IMR-90 (cell line): ENCODE data around the gene DSCAM. TPM values are rescaled to one million over a fixed set of nuclear protein-coding genes. Genes with fewer than 3 reads are reported as not detected.

Experiments used
- ATAC-seq: fragments of 200-7000 bp; cut with Tn5 transposase; 2 replicates; pipeline ENCODE4 v1.9.1; 2020; ENCODE audit warnings: low read depth, mild to moderate bottlenecking, moderate library complexity
- BruUV-seq: library from RNA; stranded (reverse); fragments of 400-500 nt; replicated peaks from 2 replicates; lab custom pipeline; 2021; lab: Mats Ljungman, UMichigan
- CTCF ChIA-PET: fragments of 300-600 bp; formaldehyde crosslinking; extraction: SDS; loops from one replicate; lab custom pipeline; 2021; ENCODE audit warnings: antibody characterized with exemption; lab: Yijun Ruan, JAX
- POLR2A ChIA-PET: fragments of 300-600 bp; sonication (Branson Sonifier 250); formaldehyde crosslinking; loops from one replicate; lab custom pipeline; 2022; ENCODE audit warnings: antibody characterized with exemption; ENCODE audit not compliant: unreplicated experiment; lab: Charles Lee
- DNase-seq: peaks from one replicate; pipeline ENCODE4 v3.0.0; 2013
- H2AFZ ChIP-seq: replicated peaks from 2 replicates; pipeline ENCODE3; 2013; ENCODE audit warnings: low read length, mild to moderate bottlenecking; ENCODE audit not compliant: poor library complexity
- H2AK5ac ChIP-seq: 2 replicates; pipeline ENCODE4 v1.6.1; 2013; ENCODE audit warnings: low read depth, low read length, inconsistent platforms
- H2AK9ac ChIP-seq: replicated peaks from 2 replicates; pipeline ENCODE3; 2013; ENCODE audit warnings: mild to moderate bottlenecking, low read depth, low read length, moderate library complexity; ENCODE audit not compliant: poor library complexity
- H2BK120ac ChIP-seq: 2 replicates; pipeline ENCODE4 v1.6.1; 2013; ENCODE audit warnings: low read depth, low read length, inconsistent platforms
- H2BK15ac ChIP-seq: 3 replicates; pipeline ENCODE4 v1.6.1; 2013; ENCODE audit warnings: low read depth, low read length, inconsistent platforms
- H2BK20ac ChIP-seq: 2 replicates; pipeline ENCODE4 v1.6.1; 2013; ENCODE audit warnings: low read depth, mild to moderate bottlenecking, inconsistent platforms, low read length, moderate library complexity
- H2BK5ac ChIP-seq: 2 replicates; pipeline ENCODE4 v1.6.1; 2013; ENCODE audit warnings: mild to moderate bottlenecking, low read depth, low read length, inconsistent platforms; ENCODE audit not compliant: poor library complexity, severe bottlenecking
- H3K14ac ChIP-seq: replicated peaks from 2 replicates; pipeline ENCODE4 v1.6.1; 2013; ENCODE audit warnings: low read depth, low read length, inconsistent platforms
- H3K18ac ChIP-seq: 2 replicates; pipeline ENCODE4 v1.6.1; 2013; ENCODE audit warnings: low read depth, low read length, control low read depth
- H3K23ac ChIP-seq: 2 replicates; pipeline ENCODE4 v1.6.1; 2013; ENCODE audit warnings: low read depth, low read length, inconsistent platforms
- H3K27ac ChIP-seq: 2 replicates; pipeline ENCODE4 v1.5.1; 2013; ENCODE audit warnings: mild to moderate bottlenecking, control low read depth, low read length; ENCODE audit not compliant: insufficient read depth
- H3K27me3 ChIP-seq: 2 replicates; pipeline ENCODE4 v1.6.1; 2013; ENCODE audit warnings: low read length; ENCODE audit not compliant: control insufficient read depth, insufficient read depth
- H3K36me3 ChIP-seq: 2 replicates; pipeline ENCODE4 v1.6.1; 2013; ENCODE audit warnings: low read length, mixed read lengths; ENCODE audit not compliant: control insufficient read depth, insufficient read depth
- H3K4ac ChIP-seq: 2 replicates; pipeline ENCODE4 v1.6.1; 2013; ENCODE audit warnings: low read depth, low read length, inconsistent platforms
- H3K4me1 ChIP-seq: 2 replicates; pipeline ENCODE4 v1.6.1; 2013; ENCODE audit warnings: low read length, mixed read lengths; ENCODE audit not compliant: control insufficient read depth, insufficient read depth
- H3K4me2 ChIP-seq: 2 replicates; pipeline ENCODE4 v1.6.1; 2013; ENCODE audit warnings: low read depth, mild to moderate bottlenecking, control low read depth, low read length, moderate library complexity
- H3K4me3 ChIP-seq: 2 replicates; pipeline ENCODE4 v1.5.1; 2013; ENCODE audit warnings: low read depth, mild to moderate bottlenecking, control low read depth, low read length, moderate library complexity; ENCODE audit not compliant: insufficient read depth
- H3K56ac ChIP-seq: 2 replicates; pipeline ENCODE4 v1.6.1; 2013; ENCODE audit warnings: low read length, inconsistent platforms; ENCODE audit not compliant: insufficient read depth; ENCODE audit errors: extremely low read depth
- H3K79me1 ChIP-seq, 2 experiments: 2 replicates each; pipeline ENCODE4 v1.6.1; 2013; ENCODE audit warnings: low read length in 2 of 2, inconsistent platforms in 1 of 2, low read depth in 1 of 2
- H3K9ac ChIP-seq: 2 replicates; pipeline ENCODE4 v1.6.1; 2013; ENCODE audit warnings: low read depth, low read length, control low read depth
- H3K9me1 ChIP-seq: 2 replicates; pipeline ENCODE4 v1.6.1; 2013; ENCODE audit warnings: low read length, inconsistent platforms; ENCODE audit not compliant: insufficient read depth
- H3K9me3 ChIP-seq: 2 replicates; pipeline ENCODE4 v1.6.1; 2013; ENCODE audit warnings: low read length; ENCODE audit not compliant: control insufficient read depth, insufficient read depth
- H4K20me1 ChIP-seq: 2 replicates; pipeline ENCODE4 v1.6.1; 2013; ENCODE audit warnings: low read length, inconsistent platforms; ENCODE audit not compliant: insufficient read depth
- H4K5ac ChIP-seq: 2 replicates; pipeline ENCODE4 v1.6.1; 2013; ENCODE audit warnings: mild to moderate bottlenecking, low read depth, low read length, control low read depth
- H4K8ac ChIP-seq, 2 experiments: 2 replicates each; pipeline ENCODE4 v1.6.1; 2013; ENCODE audit warnings: low read depth in 2 of 2, low read length in 2 of 2, control low read depth in 1 of 2, inconsistent platforms in 1 of 2
- H4K91ac ChIP-seq: 2 replicates; pipeline ENCODE4 v1.6.1; 2013; ENCODE audit warnings: low read depth, low read length, inconsistent platforms; ENCODE audit not compliant: insufficient read depth
- BHLHE40 ChIP-seq: fragments of 150-350 bp; IDR thresholded peaks from 2 replicates; pipeline ENCODE4 v1.6.1; 2016; ENCODE audit warnings: mild to moderate bottlenecking, low read depth, low read length
- CEBPB ChIP-seq: IDR thresholded peaks from 2 replicates; pipeline ENCODE4 v1.6.1; 2012; ENCODE audit warnings: low read depth, low read length, improper control_type of control experiment
- CHD1 ChIP-seq: IDR thresholded peaks from 2 replicates; pipeline ENCODE4 v1.6.1; 2012; ENCODE audit warnings: low read depth, low read length, improper control_type of control experiment
- FOS ChIP-seq: fragments of 150-350 bp; IDR thresholded peaks from 2 replicates; pipeline ENCODE4 v1.6.1; 2016; ENCODE audit warnings: low read depth, low read length
- MAFK ChIP-seq: IDR thresholded peaks from 2 replicates; pipeline ENCODE4 v1.6.1; 2012; ENCODE audit warnings: low read depth, low read length, improper control_type of control experiment
- MAZ ChIP-seq: IDR thresholded peaks from 2 replicates; pipeline ENCODE4 v1.6.1; 2012; ENCODE audit warnings: low read depth, mild to moderate bottlenecking, low read length, improper control_type of control experiment, moderate library complexity, borderline replicate concordance
- MXI1 ChIP-seq: IDR thresholded peaks from 2 replicates; pipeline ENCODE4 v1.6.1; 2012; ENCODE audit warnings: low read depth, mild to moderate bottlenecking, low read length, moderate library complexity, borderline replicate concordance
- NFE2L2 ChIP-seq: fragments of 150-350 bp; IDR thresholded peaks from 2 replicates; pipeline ENCODE4 v1.6.1; 2016; ENCODE audit warnings: low read depth, mild to moderate bottlenecking, low read length
- POLR2A ChIP-seq: IDR thresholded peaks from 2 replicates; pipeline ENCODE4 v1.6.1; 2012; ENCODE audit warnings: mild to moderate bottlenecking, low read depth, low read length
- RAD21 ChIP-seq: IDR thresholded peaks from 2 replicates; pipeline ENCODE4 v1.6.1; 2012; ENCODE audit warnings: low read length, improper control_type of control experiment
- RCOR1 ChIP-seq: IDR thresholded peaks from 2 replicates; pipeline ENCODE4 v1.6.1; 2012; ENCODE audit warnings: mild to moderate bottlenecking, low read length, improper control_type of control experiment; ENCODE audit not compliant: insufficient replicate concordance
- RFX5 ChIP-seq: IDR thresholded peaks from 2 replicates; pipeline ENCODE4 v1.8.0; 2012; ENCODE audit warnings: low read depth, mild to moderate bottlenecking, low read length, moderate library complexity
- SMC3 ChIP-seq: fragments of 150-350 bp; IDR thresholded peaks from 2 replicates; pipeline ENCODE4 v1.6.1; 2016; ENCODE audit warnings: low read depth, mild to moderate bottlenecking, antibody characterized with exemption, low read length, moderate library complexity
- WGBS, 2 experiments: methylation state at CpG; one replicate each; pipeline versions ENCODE4 v1.1.5 to v1.1.7; 2013; ENCODE audit warnings: missing lambda C conversion rate in 2 of 2; ENCODE audit not compliant: insufficient read length in 1 of 2; ENCODE audit errors: extremely low coverage in 2 of 2; 5-methylcytosine and 5-hydroxymethylcytosine counted together
- dilution Hi-C: fragments of 300-500 bp; cut with HindIII; formaldehyde crosslinking; loops from one replicate; pipeline ENCODE4 v1.14.3; 2018; ENCODE audit warnings: low sequenced_read_pairs; ENCODE audit not compliant: unreplicated experiment
- in situ Hi-C: fragments of 300-500 bp; cut with MboI; formaldehyde crosslinking; loops from 3 replicates; pipeline ENCODE4 v1.14.3; 2019; ENCODE audit warnings: low sequenced_read_pairs, inconsistent platforms, mixed read lengths
- intact Hi-C: fragments of 100-400 bp; cut with micrococcal nuclease; formaldehyde crosslinking; loops from 2 replicates; pipeline ENCODE4 v1.10.0; 2022
- polyA plus RNA-seq, 3 experiments: library from polyadenylated mRNA; depleted of rRNA; stranded (reverse); fragments of >200 nt; gene quantifications; 2 replicates each; pipeline ENCODE4 v1.2.3, GENCODE V29; 2012; ENCODE audit warnings: low replicate concordance in 1 of 3
- total RNA-seq: library from RNA; depleted of rRNA; stranded (reverse); fragments of >200 nt; gene quantifications from 2 replicates; pipeline ENCODE4 v1.2.3, GENCODE V29; 2012
- TF ChIP-seq, protein P1 (sequence below): fragments of 150-350 bp; IDR thresholded peaks from 2 replicates; pipeline ENCODE4 v1.6.1; 2017; ENCODE audit warnings: mild to moderate bottlenecking, antibody characterized with exemption, low read length, low read depth
- TF ChIP-seq, protein P2 (sequence below): fragments of 150-350 bp; IDR thresholded peaks from 2 replicates; pipeline ENCODE4 v1.6.1; 2016; ENCODE audit warnings: low read depth, mild to moderate bottlenecking, low read length, moderate library complexity, borderline replicate concordance
- TF ChIP-seq, protein P3 (sequence below): conservative IDR thresholded peaks from 2 replicates; pipeline ENCODE4 v1.5.1; 2012; ENCODE audit warnings: mild to moderate bottlenecking, low read depth, low read length, improper control_type of control experiment

The DSCAM gene
- total and polyA plus RNA-seq, 2 of the 4 experiments (the other 2 are of a cell fraction): under 0.01 to 0.02 TPM

DNA sequence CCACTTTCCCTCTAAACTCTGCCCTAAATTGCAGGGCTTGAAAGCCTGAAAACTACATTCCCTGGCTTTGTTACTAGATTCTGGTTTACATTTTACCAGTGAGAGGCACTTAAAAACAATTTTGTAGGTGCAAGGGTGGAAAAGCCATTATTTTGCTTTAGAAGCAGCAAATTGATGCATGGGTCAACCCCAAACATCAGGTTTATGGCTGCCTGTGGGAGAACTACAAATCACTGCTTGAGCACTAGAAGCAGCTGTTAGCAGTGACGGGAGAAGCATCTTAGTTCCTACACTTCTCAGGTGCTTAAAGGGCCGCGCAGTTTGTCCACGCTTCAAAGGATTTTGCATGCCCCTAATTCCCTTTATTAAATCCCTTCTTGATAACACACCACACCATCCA, 562.5 kb downstream of the DSCAM start:
- dilution Hi-C loops: no loop called here

More for the DNA sequence above, 562.5 kb downstream of the DSCAM start:
- H2BK5ac ChIP-seq: no peak overlapping the region
- H3K79me1 ChIP-seq: no peaks in the 10 kb centered on the region
- no peaks in the 10 kb centered on the region for H3K27me3 ChIP-seq
- no peak for TF ChIP-seq RCOR1
- no peak for TF ChIP-seq MAZ
- TF ChIP-seq, protein P1, sequence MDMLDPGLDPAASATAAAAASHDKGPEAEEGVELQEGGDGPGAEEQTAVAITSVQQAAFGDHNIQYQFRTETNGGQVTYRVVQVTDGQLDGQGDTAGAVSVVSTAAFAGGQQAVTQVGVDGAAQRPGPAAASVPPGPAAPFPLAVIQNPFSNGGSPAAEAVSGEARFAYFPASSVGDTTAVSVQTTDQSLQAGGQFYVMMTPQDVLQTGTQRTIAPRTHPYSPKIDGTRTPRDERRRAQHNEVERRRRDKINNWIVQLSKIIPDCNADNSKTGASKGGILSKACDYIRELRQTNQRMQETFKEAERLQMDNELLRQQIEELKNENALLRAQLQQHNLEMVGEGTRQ: no peak
- TF ChIP-seq, protein P2, sequence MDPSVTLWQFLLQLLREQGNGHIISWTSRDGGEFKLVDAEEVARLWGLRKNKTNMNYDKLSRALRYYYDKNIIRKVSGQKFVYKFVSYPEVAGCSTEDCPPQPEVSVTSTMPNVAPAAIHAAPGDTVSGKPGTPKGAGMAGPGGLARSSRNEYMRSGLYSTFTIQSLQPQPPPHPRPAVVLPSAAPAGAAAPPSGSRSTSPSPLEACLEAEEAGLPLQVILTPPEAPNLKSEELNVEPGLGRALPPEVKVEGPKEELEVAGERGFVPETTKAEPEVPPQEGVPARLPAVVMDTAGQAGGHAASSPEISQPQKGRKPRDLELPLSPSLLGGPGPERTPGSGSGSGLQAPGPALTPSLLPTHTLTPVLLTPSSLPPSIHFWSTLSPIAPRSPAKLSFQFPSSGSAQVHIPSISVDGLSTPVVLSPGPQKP: no peak
- TF ChIP-seq BHLHE40: no peak
- TF ChIP-seq FOS: no peak
- no peak for TF ChIP-seq CHD1
- no peak for TF ChIP-seq RAD21
- TF ChIP-seq SMC3: no peak
- TF ChIP-seq MXI1: no peak
- no peak for TF ChIP-seq RFX5
- TF ChIP-seq, protein P3, sequence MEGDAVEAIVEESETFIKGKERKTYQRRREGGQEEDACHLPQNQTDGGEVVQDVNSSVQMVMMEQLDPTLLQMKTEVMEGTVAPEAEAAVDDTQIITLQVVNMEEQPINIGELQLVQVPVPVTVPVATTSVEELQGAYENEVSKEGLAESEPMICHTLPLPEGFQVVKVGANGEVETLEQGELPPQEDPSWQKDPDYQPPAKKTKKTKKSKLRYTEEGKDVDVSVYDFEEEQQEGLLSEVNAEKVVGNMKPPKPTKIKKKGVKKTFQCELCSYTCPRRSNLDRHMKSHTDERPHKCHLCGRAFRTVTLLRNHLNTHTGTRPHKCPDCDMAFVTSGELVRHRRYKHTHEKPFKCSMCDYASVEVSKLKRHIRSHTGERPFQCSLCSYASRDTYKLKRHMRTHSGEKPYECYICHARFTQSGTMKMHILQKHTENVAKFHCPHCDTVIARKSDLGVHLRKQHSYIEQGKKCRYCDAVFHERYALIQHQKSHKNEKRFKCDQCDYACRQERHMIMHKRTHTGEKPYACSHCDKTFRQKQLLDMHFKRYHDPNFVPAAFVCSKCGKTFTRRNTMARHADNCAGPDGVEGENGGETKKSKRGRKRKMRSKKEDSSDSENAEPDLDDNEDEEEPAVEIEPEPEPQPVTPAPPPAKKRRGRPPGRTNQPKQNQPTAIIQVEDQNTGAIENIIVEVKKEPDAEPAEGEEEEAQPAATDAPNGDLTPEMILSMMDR: no peak
- TF ChIP-seq NFE2L2: no peak
- no peak for TF ChIP-seq CEBPB
- no peak for TF ChIP-seq MAFK
- TF ChIP-seq POLR2A: no peak
- H2BK15ac ChIP-seq: no peak overlapping the region
- in situ Hi-C loops (no loop called here), intact Hi-C loops (no loop called here)
- H4K5ac ChIP-seq: no peak overlapping the region
- H3K4me3 ChIP-seq: no peak overlapping the region
- no peak overlapping the region for H3K14ac ChIP-seq
- H3K56ac ChIP-seq: no peak overlapping the region
- H3K4me1 ChIP-seq: no peaks in the 10 kb centered on the region
- no peak overlapping the region for H3K23ac ChIP-seq
- no peak overlapping the region for H3K4ac ChIP-seq
- WGBS, 2 experiments: no CpG with 5 or more reads among the region's 4 CpGs
- H2AK9ac ChIP-seq: no peak overlapping the region
- no peak overlapping the region for H2BK120ac ChIP-seq
- no peak overlapping the region for H2AK5ac ChIP-seq
- CTCF ChIA-PET: no interaction called here
- no TSS peak for BruUV-seq
- H3K9ac ChIP-seq: no peak overlapping the region
- no peaks in the 10 kb centered on the region for H3K36me3 ChIP-seq
- no peak overlapping the region for H4K8ac ChIP-seq
- H3K9me3 ChIP-seq: peaks cover 24% of the 10 kb centered on the region
- H3K18ac ChIP-seq: no peak overlapping the region
- no peaks in the 10 kb centered on the region for H3K9me1 ChIP-seq
- ATAC-seq (no peak), DNase-seq (no peak)
- no peak overlapping the region for H2AFZ ChIP-seq
- no peak overlapping the region for H4K91ac ChIP-seq
- POLR2A ChIA-PET: no interaction called here
- H2BK20ac ChIP-seq: no peak overlapping the region
- H4K20me1 ChIP-seq: no peaks in the 10 kb centered on the region
- H3K27ac ChIP-seq: no peak overlapping the region
- no peak overlapping the region for H3K4me2 ChIP-seq
